ENCODE data around the gene MATN1. TPM values are rescaled to one million over a fixed set of nuclear protein-coding genes. Genes with fewer than 3 reads are reported as not detected.

Gene MATN1
- total RNA-seq, 1 donor from 2014 or later: 0.49 TPM

GRCh38 chr1:30735124-30735523, 11.7 kb upstream of the MATN1 start:
- no peaks in the 10 kb centered on the region for H3K36me3 ChIP-seq
- no peak overlapping the region for H3K27ac ChIP-seq
- H3K27me3 ChIP-seq: no peaks in the 10 kb centered on the region
- intact Hi-C loops (cut with DNase I): no loop called here
- H3K4me3 ChIP-seq: no peak overlapping the region
- no peak for TF ChIP-seq POLR2AphosphoS5 (IDR thresholded peaks at IDR 0.05; ENCODE audit: insufficient read depth in 1 of 2, low read depth in 1 of 2)
- TF ChIP-seq, protein P1, sequence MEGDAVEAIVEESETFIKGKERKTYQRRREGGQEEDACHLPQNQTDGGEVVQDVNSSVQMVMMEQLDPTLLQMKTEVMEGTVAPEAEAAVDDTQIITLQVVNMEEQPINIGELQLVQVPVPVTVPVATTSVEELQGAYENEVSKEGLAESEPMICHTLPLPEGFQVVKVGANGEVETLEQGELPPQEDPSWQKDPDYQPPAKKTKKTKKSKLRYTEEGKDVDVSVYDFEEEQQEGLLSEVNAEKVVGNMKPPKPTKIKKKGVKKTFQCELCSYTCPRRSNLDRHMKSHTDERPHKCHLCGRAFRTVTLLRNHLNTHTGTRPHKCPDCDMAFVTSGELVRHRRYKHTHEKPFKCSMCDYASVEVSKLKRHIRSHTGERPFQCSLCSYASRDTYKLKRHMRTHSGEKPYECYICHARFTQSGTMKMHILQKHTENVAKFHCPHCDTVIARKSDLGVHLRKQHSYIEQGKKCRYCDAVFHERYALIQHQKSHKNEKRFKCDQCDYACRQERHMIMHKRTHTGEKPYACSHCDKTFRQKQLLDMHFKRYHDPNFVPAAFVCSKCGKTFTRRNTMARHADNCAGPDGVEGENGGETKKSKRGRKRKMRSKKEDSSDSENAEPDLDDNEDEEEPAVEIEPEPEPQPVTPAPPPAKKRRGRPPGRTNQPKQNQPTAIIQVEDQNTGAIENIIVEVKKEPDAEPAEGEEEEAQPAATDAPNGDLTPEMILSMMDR (IDR thresholded peaks at IDR 0.05): no peak
- no peak for TF ChIP-seq POLR2A (IDR thresholded peaks at IDR 0.05)
- H3K4me1 ChIP-seq: no peaks in the 10 kb centered on the region
- no peak for DNase-seq (ENCODE audit: extremely low spot score in 2 of 2)
- no peaks in the 10 kb centered on the region for H3K9me3 ChIP-seq

- no peak for TF ChIP-seq POLR2AphosphoS5 (IDR thresholded peaks at IDR 0.05; ENCODE audit: insufficient read depth in 1 of 2, low read depth in 1 of 2)
- no peak for TF ChIP-seq POLR2A (IDR thresholded peaks at IDR 0.05)
- H3K4me3 ChIP-seq: no peak overlapping the region
- no peaks in the 10 kb centered on the region for H3K4me1 ChIP-seq
- no peaks in the 10 kb centered on the region for H3K36me3 ChIP-seq
- no peaks in the 10 kb centered on the region for H3K9me3 ChIP-seq
- no peak for DNase-seq (ENCODE audit: extremely low spot score in 2 of 2)
- intact Hi-C loops (cut with DNase I): no loop called here
- no peak overlapping the region for H3K27ac ChIP-seq
- no peaks in the 10 kb centered on the region for H3K27me3 ChIP-seq
These were observed 11.2 kb upstream of the MATN1 start for GRCh38 chr1:30734580-30734979.

DNA sequence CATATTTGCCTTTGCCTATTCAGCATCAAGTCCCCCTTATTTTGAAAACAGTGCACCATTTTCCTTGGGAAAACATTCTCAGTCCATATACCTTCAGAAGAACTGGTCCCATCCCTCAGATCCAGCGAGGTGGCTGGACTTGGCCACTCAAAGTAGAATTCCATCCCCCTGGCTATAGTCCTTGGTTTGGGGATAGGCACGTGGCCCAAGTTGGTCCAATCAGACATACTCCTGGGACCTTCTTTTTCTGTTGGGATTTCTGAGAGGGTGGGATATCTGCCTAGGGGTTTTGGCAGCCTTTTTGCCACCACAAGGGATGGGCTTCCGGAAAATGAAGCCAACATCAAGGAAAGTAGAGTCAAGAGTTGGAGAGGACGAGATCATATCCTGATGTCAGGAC, 10.7 kb upstream of the MATN1 start:
- Histone ChIP-seq H3K27me3 (no peaks in the 10 kb centered on the region), H3K9me3 (no peaks in the 10 kb centered on the region), H3K4me1 (no peaks in the 10 kb centered on the region), H3K36me3 (no peaks in the 10 kb centered on the region), H3K4me3 (no peak overlapping the region), H3K27ac (no peak overlapping the region)
- no peak for TF ChIP-seq POLR2AphosphoS5 (IDR thresholded peaks at IDR 0.05; ENCODE audit: insufficient read depth in 1 of 2, low read depth in 1 of 2)
- TF ChIP-seq, protein P1 (IDR thresholded peaks at IDR 0.05): no peak
- no peak for TF ChIP-seq POLR2A (IDR thresholded peaks at IDR 0.05)
- intact Hi-C loops (cut with DNase I): no loop called here
- DNase-seq (ENCODE audit: extremely low spot score in 2 of 2): no peak

GRCh38 chr1:30733493-30733892, 10.1 kb upstream of the MATN1 start:
- no peaks in the 10 kb centered on the region for H3K27me3 ChIP-seq
- no peaks in the 10 kb centered on the region for H3K4me1 ChIP-seq
- H3K27ac ChIP-seq: no peak overlapping the region
- intact Hi-C loops (cut with DNase I): no loop called here
- H3K9me3 ChIP-seq: no peaks in the 10 kb centered on the region
- no peak overlapping the region for H3K4me3 ChIP-seq
- DNase-seq (ENCODE audit: extremely low spot score in 2 of 2): no peak
- no peaks in the 10 kb centered on the region for H3K36me3 ChIP-seq
- TF ChIP-seq POLR2A (IDR thresholded peaks at IDR 0.05) (no peak), POLR2AphosphoS5 (IDR thresholded peaks at IDR 0.05; ENCODE audit: insufficient read depth in 1 of 2, low read depth in 1 of 2) (no peak)
- TF ChIP-seq, protein P1 (IDR thresholded peaks at IDR 0.05): no peak

- Histone ChIP-seq H3K4me3 (no peak overlapping the region), H3K4me1 (no peaks in the 10 kb centered on the region), H3K36me3 (no peaks in the 10 kb centered on the region), H3K9me3 (no peaks in the 10 kb centered on the region), H3K27me3 (no peaks in the 10 kb centered on the region), H3K27ac (no peak overlapping the region)
- DNase-seq (ENCODE audit: extremely low spot score in 2 of 2): no peak
- TF ChIP-seq POLR2A (IDR thresholded peaks at IDR 0.05) (no peak), POLR2AphosphoS5 (IDR thresholded peaks at IDR 0.05; ENCODE audit: insufficient read depth in 1 of 2, low read depth in 1 of 2) (no peak)
- TF ChIP-seq, protein P1 (IDR thresholded peaks at IDR 0.05): no peak
- intact Hi-C loops (cut with DNase I): no loop called here
These were observed 9.1 kb upstream of the MATN1 start for GRCh38 chr1:30732277-30732996.
